B cell (primary cell): ENCODE measurements around the gene ATAT1. TPM values are rescaled to one million over a fixed set of nuclear protein-coding genes. Genes with fewer than 3 reads are reported as not detected.

Experiments used
- ATAC-seq: fragments of 200-7000 bp; cut with Tn5 transposase; one replicate; pipeline ENCODE4 v1.10.0; 2021; ENCODE audit warnings: low read depth, mild to moderate bottlenecking, moderate number of reproducible peaks, moderate library complexity
- CTCF ChIA-PET: fragments of 350-600 bp; sonication (Branson Sonifier 250); formaldehyde crosslinking; loops from one replicate; lab custom pipeline; 2021; ENCODE audit warnings: antibody characterized with exemption, inconsistent platforms; lab: Charles Lee
- POLR2A ChIA-PET: fragments of 350-600 bp; sonication (Branson Sonifier 250); formaldehyde crosslinking; loops from one replicate; lab custom pipeline; 2021; ENCODE audit warnings: antibody characterized with exemption; lab: Charles Lee
- DNase-seq: peaks from one replicate; pipeline ENCODE4 v3.0.0; 2013
- H2AFZ ChIP-seq: 2 replicates; pipeline ENCODE4 v1.6.1; 2012; ENCODE audit warnings: mild to moderate bottlenecking, low read depth, low read length; ENCODE audit not compliant: insufficient read depth, poor library complexity, severe bottlenecking
- H3K27ac ChIP-seq, 2 donors: 1 replicate in 1 of 2; 2 replicates in 1 of 2; pipeline ENCODE4 v1.5.1; 2012 to 2013; ENCODE audit warnings: low read length in 2 of 2, mild to moderate bottlenecking in 2 of 2, moderate library complexity in 1 of 2
- H3K27me3 ChIP-seq, 4 experiments: fragments of 200-600 bp in 1 of 4; sonication (generic) in 1 of 4; replicated peaks in 1 of 4; 1 replicate in 2 of 4; 2 replicates in 2 of 4; pipeline versions ENCODE4 v1.6.1 to v1.7.0; 2013 to 2016; ENCODE audit warnings: low read length in 3 of 4, mild to moderate bottlenecking in 2 of 4, mixed read lengths in 1 of 4, moderate library complexity in 1 of 4; ENCODE audit not compliant: insufficient read depth in 4 of 4, control insufficient read depth in 3 of 4; ENCODE audit errors: control extremely low read depth in 1 of 4
- H3K36me3 ChIP-seq, 2 experiments: replicated peaks in 1 of 2; 1 replicate in 1 of 2; 2 replicates in 1 of 2; pipeline versions ENCODE4 v1.6.1 to v1.7.1; 2013; ENCODE audit warnings: low read length in 1 of 2; ENCODE audit not compliant: insufficient read depth in 2 of 2, control insufficient read depth in 1 of 2; ENCODE audit errors: control extremely low read depth in 1 of 2, extremely low read depth in 1 of 2
- H3K4me1 ChIP-seq, 2 donors: fragments of 200-600 bp in 1 of 2; sonication (generic) in 1 of 2; 1 replicate in 1 of 2; 2 replicates in 1 of 2; pipeline versions ENCODE4 v1.5.1 to v1.6.1; 2013 to 2017; ENCODE audit warnings: low read length in 2 of 2; ENCODE audit not compliant: control insufficient read depth in 2 of 2, insufficient read depth in 2 of 2
- H3K4me2 ChIP-seq: replicated peaks from 2 replicates; pipeline ENCODE3; 2012; ENCODE audit warnings: mild to moderate bottlenecking, low read depth, low read length; ENCODE audit not compliant: poor library complexity, severe bottlenecking
- H3K4me3 ChIP-seq, 5 experiments: fragments of 200-600 bp in 1 of 5; sonication (generic) in 1 of 5; 1 replicate in 3 of 5; 2 replicates in 2 of 5; pipeline versions ENCODE4 v1.5.1 to v1.7.0; 2011 to 2016; ENCODE audit warnings: low read length in 4 of 5, mild to moderate bottlenecking in 4 of 5, low read depth in 2 of 5, control low read depth in 1 of 5, moderate library complexity in 1 of 5; ENCODE audit not compliant: insufficient read depth in 1 of 5; ENCODE audit errors: control extremely low read depth in 1 of 5, extremely low read depth in 1 of 5
- H3K79me2 ChIP-seq: fragments of 200-600 bp; sonication (generic); one replicate; pipeline ENCODE4 v1.6.0; 2016; ENCODE audit warnings: low read length; ENCODE audit not compliant: control insufficient read depth, insufficient read depth
- H3K9ac ChIP-seq: fragments of 200-600 bp; sonication (generic); 2 replicates; pipeline ENCODE4 v1.6.1; 2017; ENCODE audit warnings: mild to moderate bottlenecking, low read length, moderate library complexity
- H3K9me3 ChIP-seq, 3 donors: one replicate each; pipeline versions ENCODE4 v1.6.1 to v1.7.1; 2013; ENCODE audit warnings: low read length in 2 of 3; ENCODE audit not compliant: control insufficient read depth in 2 of 3, insufficient read depth in 1 of 3; ENCODE audit errors: control extremely low read depth in 1 of 3
- H4K20me1 ChIP-seq: 2 replicates; pipeline ENCODE4 v1.6.0; 2012; ENCODE audit warnings: mild to moderate bottlenecking, low read length; ENCODE audit not compliant: insufficient read depth, control insufficient read depth, poor library complexity, severe bottlenecking
- H3K27ac Mint-ChIP-seq: one replicate; pipeline ENCODE4 v1.8.0; 2021; ENCODE audit warnings: mixed read lengths
- H3K27me3 Mint-ChIP-seq: one replicate; pipeline ENCODE4 v1.8.0; 2021; ENCODE audit warnings: mixed read lengths
- H3K4me1 Mint-ChIP-seq: one replicate; pipeline ENCODE4 v1.8.0; 2021; ENCODE audit warnings: mixed read lengths
- H3K4me3 Mint-ChIP-seq: one replicate; pipeline ENCODE4 v1.8.0; 2021; ENCODE audit warnings: mixed read lengths
- H3K9me3 Mint-ChIP-seq: one replicate; pipeline ENCODE4 v1.8.0; 2022; ENCODE audit warnings: mixed read lengths; ENCODE audit not compliant: insufficient read depth
- CTCF ChIP-seq: fragments of 200-600 bp; IDR thresholded peaks from one replicate; pipeline ENCODE4 v1.8.0; 2022; ENCODE audit warnings: antibody characterized with exemption, mild to moderate bottlenecking
- EZH2 ChIP-seq: IDR thresholded peaks from 2 replicates; pipeline ENCODE4 v1.6.1; 2012; ENCODE audit warnings: borderline replicate concordance, low read depth, mild to moderate bottlenecking, moderate library complexity, low read length; ENCODE audit not compliant: insufficient read depth, poor library complexity, severe bottlenecking
- WGBS: methylation state at CpG from one replicate; pipeline ENCODE4 v1.1.5; 2013; ENCODE audit warnings: missing lambda C conversion rate; ENCODE audit not compliant: insufficient coverage; 5-methylcytosine and 5-hydroxymethylcytosine counted together
- intact Hi-C: fragments of 100-400 bp; cut with micrococcal nuclease; formaldehyde crosslinking; loops from one replicate; pipeline ENCODE4 v1.10.0; 2022
- polyA plus RNA-seq: library from polyadenylated mRNA; depleted of rRNA; stranded (reverse); fragments of >200 nt; gene quantifications from 2 replicates; pipeline ENCODE4 v1.2.3, GENCODE V29; 2012
- total RNA-seq, 2 donors: library from RNA; stranded (reverse); fragments of 120-200 nt in 1 of 2; gene quantifications; 1 replicate in 1 of 2; 2 replicates in 1 of 2; pipeline versions ENCODE4 v1.2.3 to v1.2.4, GENCODE V29; 2013 to 2022

The ATAT1 gene
- total and polyA plus RNA-seq, 2 donors (not counting 1 experiment from before 2014, with no cell fraction given), result 15.7 to 21.5 TPM

DNA sequence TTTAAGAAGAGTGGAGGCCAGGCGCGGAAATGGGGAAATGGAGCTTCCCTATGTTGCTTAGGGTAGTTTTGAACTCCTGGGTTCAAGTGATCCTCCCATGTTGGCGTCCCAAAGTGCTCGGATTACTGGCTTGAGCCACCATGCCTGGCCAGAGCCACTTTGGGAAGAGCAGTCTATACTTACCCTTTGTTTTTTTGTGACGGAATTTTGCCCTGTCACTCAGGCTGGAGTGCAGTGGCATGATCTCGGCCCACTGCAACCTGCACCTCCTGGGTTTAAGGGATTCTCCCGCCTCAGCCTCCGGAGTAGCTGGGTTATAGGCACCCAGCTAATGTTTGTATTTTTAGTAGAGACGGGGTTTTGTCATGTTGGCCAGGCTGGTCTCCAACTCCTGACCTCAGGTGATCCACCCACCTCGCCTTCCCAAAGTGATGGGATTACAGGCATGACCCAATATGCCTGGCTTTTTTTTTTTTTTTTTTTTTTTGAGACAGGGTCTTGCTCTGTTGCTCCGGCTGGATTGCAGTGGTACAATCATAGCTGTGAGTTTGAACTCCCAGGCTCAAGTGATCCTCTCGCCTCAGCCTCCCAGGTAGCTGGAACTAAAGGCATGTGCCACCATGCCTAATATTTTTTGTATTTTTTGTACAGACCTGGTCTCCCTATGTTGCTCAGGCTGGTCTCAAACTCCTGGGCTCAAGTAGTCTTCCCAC is 27.6 kb upstream of the ATAT1 start:
- POLR2A ChIA-PET, result interaction anchor here (0.5 to 2.1 kb wide), 6 partner anchors 9 to 137 kb away, joined by 3 to 11 read pairs (median 6); no protein-coding TSS in a partner anchor
- no peak overlapping the region for H3K4me3 Mint-ChIP-seq
- H3K36me3 ChIP-seq, result peaks cover 9 to 48% of the 10 kb centered on the region in 2 experiments
- CTCF ChIA-PET, result interaction anchor here (0.6 to 12.2 kb wide), 15 partner anchors 8 to 578 kb away, joined by 3 to 295 read pairs (median 12); no protein-coding TSS in a partner anchor
- peaks cover 6% of the 10 kb centered on the region for H3K4me1 Mint-ChIP-seq
- no peaks in the 10 kb centered on the region for H3K27me3 ChIP-seq
- H3K9me3 ChIP-seq, result no peaks in the 10 kb centered on the region
- H3K9ac ChIP-seq, result no peak overlapping the region
- intact Hi-C loops, result no loop called here
- no peaks in the 10 kb centered on the region for H3K9me3 Mint-ChIP-seq
- WGBS, result 88% methylated on average over 10 of the region's 12 CpGs
- H3K27me3 Mint-ChIP-seq, result no peaks in the 10 kb centered on the region
- peak overlapping the region in 1 of 2 donors; percentile 53 for H3K27ac ChIP-seq
- ATAC-seq, result no peak
- no peaks in the 10 kb centered on the region for H3K79me2 ChIP-seq
- no peak overlapping the region for H3K27ac Mint-ChIP-seq
- peaks cover 21% of the 10 kb centered on the region for H4K20me1 ChIP-seq
- peaks cover 0 to 6% of the 10 kb centered on the region in 2 donors for H3K4me1 ChIP-seq
- no peak overlapping the region for H2AFZ ChIP-seq
- no peak overlapping the region for H3K4me3 ChIP-seq
- no peak for DNase-seq
- no peak overlapping the region for H3K4me2 ChIP-seq
- TF ChIP-seq EZH2 (no peak), CTCF (no peak)
